Liver (tissue), 9 donors: ENCODE measurements around the gene MRC1. TPM values are rescaled to one million over a fixed set of nuclear protein-coding genes. Genes with fewer than 3 reads are reported as not detected.

ENCODE experiments used
- DNase-seq: peaks from one replicate; pipeline ENCODE4 v3.0.0-alpha.2; 2017; ENCODE audit warnings: low spot score
- H3K27ac ChIP-seq, 2 donors: one replicate each; pipeline ENCODE4 v1.7.0; 2013; ENCODE audit warnings: inconsistent platforms in 2 of 2, low read length in 2 of 2, control low read depth in 1 of 2, low read depth in 1 of 2, mild to moderate bottlenecking in 1 of 2
- H3K27me3 ChIP-seq, 4 donors: one replicate each; pipeline versions ENCODE4 v1.6.1 to v1.7.0; 2013; ENCODE audit warnings: low read length in 3 of 4, inconsistent platforms in 1 of 4, mild to moderate bottlenecking in 1 of 4, moderate library complexity in 1 of 4; ENCODE audit not compliant: control insufficient read depth in 4 of 4, insufficient read depth in 4 of 4
- H3K36me3 ChIP-seq, 4 donors: one replicate each; pipeline versions ENCODE4 v1.6.1 to v1.7.0; 2013; ENCODE audit warnings: low read length in 3 of 4, mild to moderate bottlenecking in 3 of 4, low read depth in 1 of 4, moderate library complexity in 1 of 4; ENCODE audit not compliant: control insufficient read depth in 4 of 4, insufficient read depth in 3 of 4
- H3K4me1 ChIP-seq, 4 donors: one replicate each; pipeline versions ENCODE4 v1.6.1 to v1.7.0; 2013; ENCODE audit warnings: low read length in 3 of 4, mild to moderate bottlenecking in 3 of 4, moderate library complexity in 1 of 4; ENCODE audit not compliant: control insufficient read depth in 4 of 4, insufficient read depth in 4 of 4
- H3K4me3 ChIP-seq, 3 donors: one replicate each; pipeline versions ENCODE4 v1.6.1 to v1.7.0; 2013; ENCODE audit warnings: low read length in 3 of 3, control low read depth in 1 of 3, low read depth in 1 of 3, mild to moderate bottlenecking in 1 of 3
- H3K9ac ChIP-seq, 2 donors: one replicate each; pipeline ENCODE4 v1.7.0; 2013; ENCODE audit warnings: low read length in 2 of 2, mild to moderate bottlenecking in 2 of 2, moderate library complexity in 2 of 2, control low read depth in 1 of 2, low read depth in 1 of 2
- H3K9me3 ChIP-seq, 4 donors: one replicate each; pipeline versions ENCODE4 v1.6.1 to v1.7.0; 2013; ENCODE audit warnings: low read length in 3 of 4; ENCODE audit not compliant: control insufficient read depth in 4 of 4
- ATF3 ChIP-seq: IDR thresholded peaks from 2 replicates; pipeline ENCODE4 v1.6.1; 2016; ENCODE audit warnings: antibody characterized with exemption
- CTCF ChIP-seq: fragments of 150-350 bp; IDR thresholded peaks from 2 replicates; pipeline ENCODE4 v1.5.1; 2017; ENCODE audit warnings: improper control_type of control experiment, low read depth, low read length; ENCODE audit not compliant: missing input control
- EGR1 ChIP-seq, 2 donors: IDR thresholded peaks; 2 replicates each; pipeline ENCODE4 v1.6.1; 2016 to 2018; ENCODE audit warnings: antibody characterized with exemption in 2 of 2, low read depth in 2 of 2
- FOXA1 ChIP-seq: IDR thresholded peaks from 2 replicates; pipeline ENCODE4 v1.6.1; 2016; ENCODE audit warnings: antibody characterized with exemption
- FOXA2 ChIP-seq: IDR thresholded peaks from 2 replicates; pipeline ENCODE4 v1.6.1; 2016; ENCODE audit warnings: antibody characterized with exemption
- GABPA ChIP-seq, 2 donors: IDR thresholded peaks in 1 of 2; conservative IDR thresholded peaks in 1 of 2; 2 replicates each; pipeline ENCODE4 v1.6.1; 2016; ENCODE audit warnings: antibody characterized with exemption in 2 of 2, mild to moderate bottlenecking in 1 of 2, moderate library complexity in 1 of 2
- HNF4A ChIP-seq, 2 donors: conservative IDR thresholded peaks; 2 replicates each; pipeline ENCODE4 v1.6.1; 2016; ENCODE audit warnings: antibody characterized with exemption in 2 of 2, mild to moderate bottlenecking in 2 of 2
- HNF4G ChIP-seq: IDR thresholded peaks from 2 replicates; pipeline ENCODE4 v1.6.1; 2016; ENCODE audit warnings: antibody characterized with exemption
- JUND ChIP-seq, 2 donors: IDR thresholded peaks; 2 replicates each; pipeline ENCODE4 v1.6.1; 2016; ENCODE audit warnings: antibody characterized with exemption in 2 of 2
- MAX ChIP-seq: IDR thresholded peaks from 2 replicates; pipeline ENCODE4 v1.6.1; 2016; ENCODE audit warnings: antibody characterized with exemption
- NR2F2 ChIP-seq: IDR thresholded peaks from 2 replicates; pipeline ENCODE4 v1.6.1; 2016; ENCODE audit warnings: antibody characterized with exemption
- RAD21 ChIP-seq, 2 donors: IDR thresholded peaks; 2 replicates each; pipeline ENCODE4 v1.6.1; 2016; ENCODE audit warnings: antibody characterized with exemption in 2 of 2, mild to moderate bottlenecking in 2 of 2
- RXRA ChIP-seq, 2 donors: IDR thresholded peaks; 2 replicates each; pipeline ENCODE4 v1.6.1; 2017 to 2018; ENCODE audit warnings: antibody characterized with exemption in 2 of 2, mild to moderate bottlenecking in 1 of 2
- SP1 ChIP-seq: IDR thresholded peaks from 2 replicates; pipeline ENCODE4 v1.6.1; 2018; ENCODE audit warnings: antibody characterized with exemption, mild to moderate bottlenecking
- TAF1 ChIP-seq: conservative IDR thresholded peaks from 2 replicates; pipeline ENCODE4 v1.6.1; 2016; ENCODE audit warnings: antibody characterized with exemption, mild to moderate bottlenecking
- YY1 ChIP-seq: IDR thresholded peaks from 2 replicates; pipeline ENCODE4 v1.6.1; 2016; ENCODE audit warnings: antibody characterized with exemption, mild to moderate bottlenecking
- ZBTB33 ChIP-seq: IDR thresholded peaks from 2 replicates; pipeline ENCODE4 v1.6.1; 2016; ENCODE audit warnings: antibody characterized with exemption
- WGBS: extraction: QIAGEN DNeasy Blood & Tissue Kit; methylation state at CpG from one replicate; pipeline ENCODE4 v1.1.7; 2013; 5-methylcytosine and 5-hydroxymethylcytosine counted together
- polyA plus RNA-seq, 2 donors: library from polyadenylated mRNA; stranded (reverse) in 1 of 2; unstranded in 1 of 2; fragments of 200-250 nt in 1 of 2; fragments of >200 nt in 1 of 2; fragmentation: Nextera tagmentation in 1 of 2; extraction: Ambion mirVana in 1 of 2; gene quantifications; one replicate each; pipeline versions ENCODE4 v1.2.1 to v1.2.3, GENCODE V29; 2013 to 2015
- total RNA-seq, 2 donors: library from RNA; depleted of rRNA; stranded (reverse); fragments of >200 nt; gene quantifications; one replicate each; pipeline ENCODE4 v1.2.3, GENCODE V29; 2014
- TF ChIP-seq, protein P1 (sequence below): IDR thresholded peaks from 2 replicates; pipeline ENCODE4 v1.6.1; 2016; ENCODE audit warnings: antibody characterized with exemption, mild to moderate bottlenecking
- donor health status: healthy.
- donor health status: healthy.
- donor health status: healthy.
- donor health status: healthy.
- donor health status: healthy.

Gene MRC1
- total and polyA plus RNA-seq, 4 donors = 9.2 to 47.0 (median 34.1) TPM

- Histone ChIP-seq H3K9ac (no peak overlapping the region), H3K4me3 (no peak overlapping the region), H3K36me3 (no peaks in the 10 kb centered on the region), H3K27me3 (no peaks in the 10 kb centered on the region), H3K4me1 (no peaks in the 10 kb centered on the region), H3K9me3 (no peaks in the 10 kb centered on the region), H3K27ac (no peak overlapping the region)
- no peak for DNase-seq
- TF ChIP-seq EGR1 (IDR thresholded peaks at IDR 0.05; ENCODE audit: low read depth in 2 of 2) (no peak), YY1 (no peak)
- WGBS = 65% methylated on average over 3 of the region's 3 CpGs
Observed at GRCh38 chr10:17865351-17865750, 56.2 kb downstream of the MRC1 start.

DNA sequence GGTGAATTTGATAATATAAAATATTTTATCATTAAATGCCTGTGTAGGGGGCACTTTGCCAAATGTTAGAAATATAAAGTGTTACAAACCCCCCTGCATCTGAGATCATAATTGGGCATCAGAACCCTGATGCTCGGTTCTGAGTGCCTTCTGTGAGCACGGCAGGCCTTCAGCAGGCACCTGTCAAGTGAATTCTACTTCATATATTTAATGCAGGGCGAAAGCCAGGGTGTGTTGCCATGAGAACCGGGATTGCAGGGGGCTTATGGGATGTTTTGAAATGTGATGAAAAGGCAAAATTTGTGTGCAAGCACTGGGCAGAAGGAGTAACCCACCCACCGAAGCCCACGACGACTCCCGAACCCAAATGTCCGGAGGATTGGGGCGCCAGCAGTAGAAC lies 57.2 kb downstream of the MRC1 start:
- TF ChIP-seq JUND (IDR thresholded peaks at IDR 0.05) (no peak), ATF3 (no peak), FOXA2 (no peak), SP1 (no peak), FOXA1 (no peak), YY1 (no peak), CTCF (no peak), NR2F2 (no peak), RAD21 (IDR thresholded peaks at IDR 0.05) (no peak), MAX (no peak), RXRA (IDR thresholded peaks at IDR 0.05) (no peak), ZBTB33 (no peak), GABPA (IDR thresholded peaks at IDR 0.05 in 1 of 2, conservative IDR thresholded peaks at IDR 0.05 in 1 of 2) (no peak), TAF1 (no peak), HNF4G (no peak), HNF4A (conservative IDR thresholded peaks at IDR 0.05) (no peak), EGR1 (IDR thresholded peaks at IDR 0.05; ENCODE audit: low read depth in 2 of 2) (no peak)
- TF ChIP-seq, protein P1, sequence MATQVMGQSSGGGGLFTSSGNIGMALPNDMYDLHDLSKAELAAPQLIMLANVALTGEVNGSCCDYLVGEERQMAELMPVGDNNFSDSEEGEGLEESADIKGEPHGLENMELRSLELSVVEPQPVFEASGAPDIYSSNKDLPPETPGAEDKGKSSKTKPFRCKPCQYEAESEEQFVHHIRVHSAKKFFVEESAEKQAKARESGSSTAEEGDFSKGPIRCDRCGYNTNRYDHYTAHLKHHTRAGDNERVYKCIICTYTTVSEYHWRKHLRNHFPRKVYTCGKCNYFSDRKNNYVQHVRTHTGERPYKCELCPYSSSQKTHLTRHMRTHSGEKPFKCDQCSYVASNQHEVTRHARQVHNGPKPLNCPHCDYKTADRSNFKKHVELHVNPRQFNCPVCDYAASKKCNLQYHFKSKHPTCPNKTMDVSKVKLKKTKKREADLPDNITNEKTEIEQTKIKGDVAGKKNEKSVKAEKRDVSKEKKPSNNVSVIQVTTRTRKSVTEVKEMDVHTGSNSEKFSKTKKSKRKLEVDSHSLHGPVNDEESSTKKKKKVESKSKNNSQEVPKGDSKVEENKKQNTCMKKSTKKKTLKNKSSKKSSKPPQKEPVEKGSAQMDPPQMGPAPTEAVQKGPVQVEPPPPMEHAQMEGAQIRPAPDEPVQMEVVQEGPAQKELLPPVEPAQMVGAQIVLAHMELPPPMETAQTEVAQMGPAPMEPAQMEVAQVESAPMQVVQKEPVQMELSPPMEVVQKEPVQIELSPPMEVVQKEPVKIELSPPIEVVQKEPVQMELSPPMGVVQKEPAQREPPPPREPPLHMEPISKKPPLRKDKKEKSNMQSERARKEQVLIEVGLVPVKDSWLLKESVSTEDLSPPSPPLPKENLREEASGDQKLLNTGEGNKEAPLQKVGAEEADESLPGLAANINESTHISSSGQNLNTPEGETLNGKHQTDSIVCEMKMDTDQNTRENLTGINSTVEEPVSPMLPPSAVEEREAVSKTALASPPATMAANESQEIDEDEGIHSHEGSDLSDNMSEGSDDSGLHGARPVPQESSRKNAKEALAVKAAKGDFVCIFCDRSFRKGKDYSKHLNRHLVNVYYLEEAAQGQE = no peak
- Histone ChIP-seq H3K27me3 (no peaks in the 10 kb centered on the region), H3K4me3 (no peak overlapping the region), H3K9me3 (no peaks in the 10 kb centered on the region), H3K9ac (no peak overlapping the region), H3K27ac (no peak overlapping the region), H3K4me1 (no peaks in the 10 kb centered on the region), H3K36me3 (no peaks in the 10 kb centered on the region)
- 82% methylated on average over 10 of the region's 10 CpGs for WGBS
- DNase-seq = no peak
